HCT116 (cell line): ENCODE data around the gene NLGN2. TPM values are rescaled to one million over a fixed set of nuclear protein-coding genes. Genes with fewer than 3 reads are reported as not detected.

ENCODE experiments used
- ATAC-seq: fragments of 200-7000 bp; cut with Tn5 transposase; 2 replicates; pipeline ENCODE4 v1.9.1; 2020; ENCODE audit warnings: mild to moderate bottlenecking, moderate library complexity
- BruUV-seq: library from RNA; stranded (reverse); fragments of 400-500 nt; replicated peaks from 2 replicates; lab custom pipeline; 2021; lab: Mats Ljungman, UMichigan
- CTCF ChIA-PET: fragments of 300-600 bp; sonication (Branson Sonifier 250); formaldehyde crosslinking; loops from one replicate; lab custom pipeline; 2021; ENCODE audit warnings: antibody characterized with exemption; lab: Charles Lee
- POLR2A ChIA-PET: fragments of 300-600, 350-600 bp; sonication (Branson Sonifier 250); formaldehyde crosslinking; loops from one replicate; lab custom pipeline; 2021; ENCODE audit warnings: antibody characterized with exemption; lab: Charles Lee
- RAD21 ChIA-PET, 2 experiments: fragments of 300-600 bp; sonication (Branson Sonifier 250); formaldehyde crosslinking; loops; one replicate each; lab custom pipeline; 2023; ENCODE audit warnings: low total read pairs in 2 of 2; ENCODE audit not compliant: uncharacterized antibody in 2 of 2, unreplicated experiment in 2 of 2, low non-redundant PET in 1 of 2; lab: Charles Lee
- DNase-seq: peaks from one replicate; pipeline ENCODE4 v3.0.0-alpha.2; 2010; ENCODE audit warnings: low read depth, low spot score
- H2AFZ ChIP-seq: fragments of 200-600 bp; shearing (Covaris generic), sonication (generic); 2 replicates; pipeline ENCODE4 v1.6.1; 2017; ENCODE audit warnings: low read depth, mixed run types, mixed read lengths, antibody characterized with exemption, low read length; ENCODE audit not compliant: poor library complexity, severe bottlenecking
- H3K27ac ChIP-seq: 2 replicates; pipeline ENCODE4 v1.5.1; 2012; ENCODE audit warnings: low read depth, low read length
- H3K27me3 ChIP-seq: fragments of 200-600 bp; sonication (generic); 2 replicates; pipeline ENCODE4 v1.6.1; 2016; ENCODE audit warnings: mixed run types, low read length, mixed read lengths; ENCODE audit not compliant: insufficient read depth
- H3K36me3 ChIP-seq, 2 experiments: fragments of 200-500 bp in 1 of 2; fragments of 200-600 bp in 1 of 2; sonication (Bioruptor generic) in 1 of 2; sonication (generic) in 1 of 2; 2 replicates each; pipeline versions ENCODE4 v1.5.1 to v1.6.1; 2014 to 2016; ENCODE audit warnings: low read length in 2 of 2, inconsistent platforms in 1 of 2, mixed read lengths in 1 of 2, mixed run types in 1 of 2; ENCODE audit not compliant: insufficient read depth in 2 of 2, control insufficient read depth in 1 of 2
- H3K4me1 ChIP-seq, 2 experiments: fragments of 200-600 bp in 1 of 2; sonication (generic) in 1 of 2; 2 replicates each; pipeline versions ENCODE4 v1.5.1 to v1.6.1; 2012 to 2017; ENCODE audit warnings: low read length in 2 of 2, inconsistent platforms in 1 of 2, mild to moderate bottlenecking in 1 of 2, mixed read lengths in 1 of 2, mixed run types in 1 of 2, moderate library complexity in 1 of 2; ENCODE audit not compliant: insufficient read depth in 2 of 2, control insufficient read depth in 1 of 2
- H3K4me2 ChIP-seq: fragments of 200-600 bp; sonication (generic); 2 replicates; pipeline ENCODE4 v1.6.1; 2017; ENCODE audit warnings: mixed run types, low read length, mixed read lengths
- H3K4me3 ChIP-seq, 2 experiments: fragments of 200-600 bp in 1 of 2; sonication (generic) in 1 of 2; replicated peaks in 1 of 2; 2 replicates each; pipeline ENCODE4 v1.5.1; 2011 to 2016; ENCODE audit warnings: low read length in 2 of 2, control low read depth in 1 of 2, low read depth in 1 of 2, mild to moderate bottlenecking in 1 of 2, mixed read lengths in 1 of 2, mixed run types in 1 of 2
- H3K79me2 ChIP-seq: fragments of 200-600 bp; sonication (generic); 2 replicates; pipeline ENCODE4 v1.6.1; 2017; ENCODE audit warnings: mild to moderate bottlenecking, mixed run types, low read length, moderate library complexity, mixed read lengths; ENCODE audit not compliant: insufficient read depth
- H3K9ac ChIP-seq: fragments of 200-600 bp; sonication (generic); 2 replicates; pipeline ENCODE4 v1.6.1; 2016; ENCODE audit warnings: low read length, mixed read lengths
- H3K9me2 ChIP-seq: fragments of 200-600 bp; sonication (generic), shearing (Covaris generic); 2 replicates; pipeline ENCODE4 v1.6.1; 2017; ENCODE audit warnings: mixed run types, mild to moderate bottlenecking, moderate library complexity; ENCODE audit not compliant: insufficient read depth
- H3K9me3 ChIP-seq, 2 experiments: fragments of 200-500 bp in 1 of 2; fragments of 200-600 bp in 1 of 2; sonication (Bioruptor generic) in 1 of 2; sonication (generic) in 1 of 2; 2 replicates each; pipeline ENCODE4 v1.6.1; 2014 to 2017; ENCODE audit warnings: low read length in 2 of 2, mixed read lengths in 2 of 2, inconsistent platforms in 1 of 2, low read depth in 1 of 2, mild to moderate bottlenecking in 1 of 2, mixed run types in 1 of 2, moderate library complexity in 1 of 2; ENCODE audit not compliant: control insufficient read depth in 1 of 2, insufficient read depth in 1 of 2
- H4K20me1 ChIP-seq: fragments of 200-600 bp; sonication (generic), shearing (Covaris generic); 2 replicates; pipeline ENCODE4 v1.6.1; 2017; ENCODE audit warnings: mixed run types, mild to moderate bottlenecking, moderate library complexity; ENCODE audit not compliant: insufficient read depth
- SIN3A ChIP-seq: IDR thresholded peaks from 2 replicates; pipeline ENCODE4 v1.6.1; 2012; ENCODE audit warnings: low read depth
- ZNF274 ChIP-seq: fragments of 200-500 bp; sonication (Bioruptor generic); IDR thresholded peaks from 2 replicates; pipeline ENCODE4 v1.6.1; 2014; ENCODE audit warnings: mild to moderate bottlenecking, low read depth, low read length, inconsistent platforms
- intact Hi-C: fragments of 100-400 bp; cut with micrococcal nuclease; formaldehyde crosslinking; loops from 2 replicates; pipeline ENCODE4 v1.10.0; 2022
- total RNA-seq: library from RNA; stranded (reverse); gene quantifications from one replicate; pipeline ENCODE4 v1.2.1, GENCODE V29; 2021; ENCODE audit not compliant: unreplicated experiment
- TF ChIP-seq, protein P1 (sequence below), 3 experiments: fragments of 200-600 bp in 1 of 3; sonication (generic) in 1 of 3; IDR thresholded peaks in 2 of 3; conservative IDR thresholded peaks in 1 of 3; 2 replicates each; pipeline ENCODE4 v1.5.1; 2012 to 2017; ENCODE audit warnings: low read depth in 2 of 3, low read length in 2 of 3, antibody characterized with exemption in 1 of 3, borderline replicate concordance in 1 of 3, control low read depth in 1 of 3, mild to moderate bottlenecking in 1 of 3, mixed read lengths in 1 of 3, mixed run types in 1 of 3, moderate library complexity in 1 of 3; ENCODE audit not compliant: insufficient read depth in 1 of 3

The NLGN2 gene
- total RNA-seq, 1 experiment from 2014 or later = 60.5 TPM

DNA sequence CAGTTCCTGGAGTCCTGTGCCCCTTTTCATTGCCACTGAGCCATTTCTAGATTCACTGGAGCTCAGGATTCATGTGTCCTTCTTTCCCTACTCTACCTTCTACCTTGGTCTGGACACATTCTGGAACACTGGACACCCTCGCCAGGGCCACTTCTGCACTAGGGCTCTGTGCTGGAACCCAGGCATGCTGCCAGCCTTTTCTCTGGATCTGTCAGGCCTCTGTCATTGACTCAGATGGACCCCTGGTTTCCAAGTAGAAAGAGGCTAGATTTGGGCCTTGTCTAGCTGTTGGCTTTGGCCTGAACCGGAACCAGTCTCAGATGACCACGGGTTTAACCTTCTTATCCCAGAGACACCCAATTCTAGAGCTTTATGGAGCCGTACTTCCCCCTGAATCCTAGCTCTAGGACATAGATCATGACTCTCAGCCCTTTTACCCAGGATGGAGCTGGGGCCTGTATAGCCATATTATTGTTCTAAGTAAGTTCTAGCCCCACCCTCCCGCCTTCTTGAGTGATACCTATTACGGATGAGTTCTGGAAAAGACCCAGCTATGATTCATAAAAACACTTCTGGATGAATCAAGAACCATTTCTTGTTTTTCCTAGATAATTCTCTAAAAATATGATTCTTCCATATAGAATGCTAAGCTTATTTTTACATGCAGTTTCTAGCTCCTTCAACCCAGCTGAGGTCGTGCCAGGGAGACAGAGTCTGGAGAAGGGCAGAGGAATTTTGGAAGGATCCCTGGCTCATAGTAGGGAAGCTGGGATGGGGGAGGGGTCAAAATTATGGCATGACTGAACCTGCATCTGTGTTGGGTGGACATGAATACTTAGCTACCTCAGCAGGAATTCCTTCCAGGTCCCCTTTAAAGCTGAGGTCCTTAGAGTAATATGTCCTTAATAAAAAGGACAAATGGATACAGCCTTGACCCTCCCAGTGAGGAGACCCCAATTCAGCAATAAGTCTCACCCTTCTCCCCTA lies 36.1 kb downstream of the NLGN2 start:
- no peaks in the 10 kb centered on the region for H3K27me3 ChIP-seq
- no peak overlapping the region for H2AFZ ChIP-seq
- H3K9me2 ChIP-seq = no peaks in the 10 kb centered on the region
- H3K4me3 ChIP-seq = no peak overlapping the region
- peak overlapping the region; percentile 98 for H3K4me2 ChIP-seq
- H3K79me2 ChIP-seq = no peaks in the 10 kb centered on the region
- H3K9me3 ChIP-seq = no peaks in the 10 kb centered on the region
- CTCF ChIA-PET = interaction anchor here (3.0 kb wide), 1 partner anchor 8 kb away, joined by 28 read pairs; the partner anchor contains the start of gene TMEM102
- intact Hi-C loops = loop anchor here (2.0 kb wide), 2 partner anchors 41 to 117 kb away; partner anchors contain the start of genes POLR2A and SENP3
- POLR2A ChIA-PET = interaction anchor here (1.0 to 2.6 kb wide), 3 partner anchors 8 to 40 kb away, joined by 3 to 19 read pairs (median 8); partner anchors contain the start of genes TMEM102 and TMEM256
- no peak overlapping the region for H3K27ac ChIP-seq
- TF ChIP-seq SIN3A (no peak), ZNF274 (no peak)
- TF ChIP-seq, protein P1, sequence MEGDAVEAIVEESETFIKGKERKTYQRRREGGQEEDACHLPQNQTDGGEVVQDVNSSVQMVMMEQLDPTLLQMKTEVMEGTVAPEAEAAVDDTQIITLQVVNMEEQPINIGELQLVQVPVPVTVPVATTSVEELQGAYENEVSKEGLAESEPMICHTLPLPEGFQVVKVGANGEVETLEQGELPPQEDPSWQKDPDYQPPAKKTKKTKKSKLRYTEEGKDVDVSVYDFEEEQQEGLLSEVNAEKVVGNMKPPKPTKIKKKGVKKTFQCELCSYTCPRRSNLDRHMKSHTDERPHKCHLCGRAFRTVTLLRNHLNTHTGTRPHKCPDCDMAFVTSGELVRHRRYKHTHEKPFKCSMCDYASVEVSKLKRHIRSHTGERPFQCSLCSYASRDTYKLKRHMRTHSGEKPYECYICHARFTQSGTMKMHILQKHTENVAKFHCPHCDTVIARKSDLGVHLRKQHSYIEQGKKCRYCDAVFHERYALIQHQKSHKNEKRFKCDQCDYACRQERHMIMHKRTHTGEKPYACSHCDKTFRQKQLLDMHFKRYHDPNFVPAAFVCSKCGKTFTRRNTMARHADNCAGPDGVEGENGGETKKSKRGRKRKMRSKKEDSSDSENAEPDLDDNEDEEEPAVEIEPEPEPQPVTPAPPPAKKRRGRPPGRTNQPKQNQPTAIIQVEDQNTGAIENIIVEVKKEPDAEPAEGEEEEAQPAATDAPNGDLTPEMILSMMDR (IDR thresholded peaks at IDR 0.05 in 2 of 3, conservative IDR thresholded peaks at IDR 0.05 in 1 of 3; ENCODE audit: borderline replicate concordance in 1 of 3, insufficient read depth in 1 of 3, low read depth in 2 of 3, low read length in 2 of 3) = no peak
- H3K9ac ChIP-seq = no peak overlapping the region
- DNase-seq (no peak), ATAC-seq (no peak)
- RAD21 ChIA-PET = interaction anchor here in 1 of 2 experiments (0.8 kb wide), 1 partner anchor 8 kb away, joined by 3 read pairs; no protein-coding TSS in a partner anchor
- H3K4me1 ChIP-seq = peaks cover 17 to 26% of the 10 kb centered on the region in 2 experiments
- no peaks in the 10 kb centered on the region for H3K36me3 ChIP-seq
- H4K20me1 ChIP-seq = no peaks in the 10 kb centered on the region
- no TSS peak for BruUV-seq
